ENCODE results near the gene MAML2.

- no peak for TF ChIP-seq EZH2 (IDR thresholded peaks at IDR 0.05; ENCODE audit: borderline replicate concordance)
- TF ChIP-seq, protein P1, sequence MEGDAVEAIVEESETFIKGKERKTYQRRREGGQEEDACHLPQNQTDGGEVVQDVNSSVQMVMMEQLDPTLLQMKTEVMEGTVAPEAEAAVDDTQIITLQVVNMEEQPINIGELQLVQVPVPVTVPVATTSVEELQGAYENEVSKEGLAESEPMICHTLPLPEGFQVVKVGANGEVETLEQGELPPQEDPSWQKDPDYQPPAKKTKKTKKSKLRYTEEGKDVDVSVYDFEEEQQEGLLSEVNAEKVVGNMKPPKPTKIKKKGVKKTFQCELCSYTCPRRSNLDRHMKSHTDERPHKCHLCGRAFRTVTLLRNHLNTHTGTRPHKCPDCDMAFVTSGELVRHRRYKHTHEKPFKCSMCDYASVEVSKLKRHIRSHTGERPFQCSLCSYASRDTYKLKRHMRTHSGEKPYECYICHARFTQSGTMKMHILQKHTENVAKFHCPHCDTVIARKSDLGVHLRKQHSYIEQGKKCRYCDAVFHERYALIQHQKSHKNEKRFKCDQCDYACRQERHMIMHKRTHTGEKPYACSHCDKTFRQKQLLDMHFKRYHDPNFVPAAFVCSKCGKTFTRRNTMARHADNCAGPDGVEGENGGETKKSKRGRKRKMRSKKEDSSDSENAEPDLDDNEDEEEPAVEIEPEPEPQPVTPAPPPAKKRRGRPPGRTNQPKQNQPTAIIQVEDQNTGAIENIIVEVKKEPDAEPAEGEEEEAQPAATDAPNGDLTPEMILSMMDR (IDR thresholded peaks at IDR 0.05; ENCODE audit: poor library complexity): no peak
Measured at GRCh38 chr11:96276836-96277235, 66.2 kb downstream of the MAML2 start.

All from hepatocyte (in vitro differentiated cells).